ENCODE data around the gene POLQ.

The POLQ gene

DNA sequence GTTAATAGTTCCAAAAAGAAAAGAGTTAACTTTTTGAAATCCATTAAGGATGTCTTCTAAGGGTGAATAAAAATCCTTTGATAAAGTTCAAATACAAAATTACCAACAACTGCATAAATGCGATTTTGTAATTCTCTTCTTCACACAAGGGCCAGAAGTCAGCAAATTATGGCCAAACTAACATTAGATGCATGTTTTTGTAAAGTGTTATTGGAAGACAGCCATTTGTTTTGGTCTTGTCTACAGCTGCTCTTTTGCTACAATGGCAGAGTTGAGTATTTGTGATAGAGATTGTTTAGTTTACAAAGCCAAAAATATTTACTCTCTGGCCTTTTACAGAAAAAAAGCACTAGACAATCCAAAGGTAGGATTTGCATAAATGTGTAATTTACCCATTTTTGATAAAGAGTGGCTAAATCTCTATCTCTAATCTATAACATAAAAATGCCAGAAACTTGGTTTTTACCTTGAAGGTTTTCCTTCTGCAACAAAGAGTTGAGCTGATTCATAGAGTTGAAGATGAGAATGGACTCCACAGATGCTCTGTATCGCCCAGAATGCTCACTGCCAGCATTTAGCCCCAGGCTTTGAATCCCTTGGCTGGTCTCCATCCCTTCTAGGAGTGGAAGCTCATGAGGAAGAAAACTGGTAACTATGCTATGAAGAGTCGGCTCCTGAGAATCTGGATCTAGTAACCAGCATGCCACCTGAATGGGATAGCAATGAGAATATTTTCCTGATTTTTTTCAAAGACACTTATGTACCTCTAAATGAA, 64.5 kb downstream of the POLQ start:
- TF ChIP-seq, protein P1, sequence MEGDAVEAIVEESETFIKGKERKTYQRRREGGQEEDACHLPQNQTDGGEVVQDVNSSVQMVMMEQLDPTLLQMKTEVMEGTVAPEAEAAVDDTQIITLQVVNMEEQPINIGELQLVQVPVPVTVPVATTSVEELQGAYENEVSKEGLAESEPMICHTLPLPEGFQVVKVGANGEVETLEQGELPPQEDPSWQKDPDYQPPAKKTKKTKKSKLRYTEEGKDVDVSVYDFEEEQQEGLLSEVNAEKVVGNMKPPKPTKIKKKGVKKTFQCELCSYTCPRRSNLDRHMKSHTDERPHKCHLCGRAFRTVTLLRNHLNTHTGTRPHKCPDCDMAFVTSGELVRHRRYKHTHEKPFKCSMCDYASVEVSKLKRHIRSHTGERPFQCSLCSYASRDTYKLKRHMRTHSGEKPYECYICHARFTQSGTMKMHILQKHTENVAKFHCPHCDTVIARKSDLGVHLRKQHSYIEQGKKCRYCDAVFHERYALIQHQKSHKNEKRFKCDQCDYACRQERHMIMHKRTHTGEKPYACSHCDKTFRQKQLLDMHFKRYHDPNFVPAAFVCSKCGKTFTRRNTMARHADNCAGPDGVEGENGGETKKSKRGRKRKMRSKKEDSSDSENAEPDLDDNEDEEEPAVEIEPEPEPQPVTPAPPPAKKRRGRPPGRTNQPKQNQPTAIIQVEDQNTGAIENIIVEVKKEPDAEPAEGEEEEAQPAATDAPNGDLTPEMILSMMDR (IDR thresholded peaks at IDR 0.05; ENCODE audit: borderline replicate concordance, extremely low read depth, low read length, poor library complexity, severe bottlenecking), result no peak
- Histone ChIP-seq H3K36me3 (ENCODE audit: insufficient read depth, low read length) (peaks cover 68% of the 10 kb centered on the region), H3K4me1 (ENCODE audit: insufficient read depth, low read length) (no peaks in the 10 kb centered on the region), H3K4me3 (ENCODE audit: low read depth in 1 of 2, low read length in 2 of 2) (no peak overlapping the region), H3K9ac (ENCODE audit: low read depth, low read length) (no peak overlapping the region), H3K27me3 (ENCODE audit: insufficient read depth, low read length, poor library complexity) (no peaks in the 10 kb centered on the region), H3K4me2 (ENCODE audit: insufficient read depth, low read length) (no peak overlapping the region), H4K20me1 (ENCODE audit: insufficient read depth, low read length) (no peaks in the 10 kb centered on the region), H2AFZ (ENCODE audit: low read depth, low read length) (no peak overlapping the region), H3K9me3 (ENCODE audit: insufficient read depth, low read length, severe bottlenecking) (no peaks in the 10 kb centered on the region), H3K27ac (ENCODE audit: low read length) (no peak overlapping the region), H3K79me2 (ENCODE audit: insufficient read depth, low read length) (0 out of 2 replicates have a peak, but pooled peaks cover 3% of the 10 kb centered on the region)
- DNase-seq (no peak), ATAC-seq (ENCODE audit: insufficient read depth, low read depth) (no peak)

DNA sequence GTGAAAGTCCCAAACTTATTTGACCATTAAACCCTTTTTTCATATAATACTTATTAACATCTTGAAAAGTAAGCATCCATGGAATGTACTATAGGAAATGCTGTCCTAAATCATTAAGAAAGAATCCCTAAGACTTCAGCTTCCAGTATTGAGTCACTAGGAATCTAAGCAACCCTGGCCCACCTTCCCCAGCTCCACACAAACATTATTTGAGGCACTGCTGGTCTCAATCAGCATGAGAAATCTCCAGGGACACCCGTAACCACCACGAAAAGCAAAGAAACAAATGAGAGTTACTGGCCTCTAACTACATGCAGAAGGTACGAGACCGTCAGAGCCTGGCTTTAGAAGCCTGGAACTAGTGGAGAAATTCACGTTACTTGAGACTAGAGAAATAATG, 68.2 kb downstream of the POLQ start:
- H3K4me1 ChIP-seq (ENCODE audit: insufficient read depth, low read length), result no peaks in the 10 kb centered on the region
- H3K27me3 ChIP-seq (ENCODE audit: insufficient read depth, low read length, poor library complexity), result no peaks in the 10 kb centered on the region
- no peaks in the 10 kb centered on the region for H4K20me1 ChIP-seq (ENCODE audit: insufficient read depth, low read length)
- peaks cover 86% of the 10 kb centered on the region for H3K36me3 ChIP-seq (ENCODE audit: insufficient read depth, low read length)
- TF ChIP-seq, protein P1 (IDR thresholded peaks at IDR 0.05; ENCODE audit: borderline replicate concordance, extremely low read depth, low read length, poor library complexity, severe bottlenecking), result no peak
- no peak for TF ChIP-seq EZH2 (IDR thresholded peaks at IDR 0.05; ENCODE audit: borderline replicate concordance, low read depth, low read length, severe bottlenecking)
- no peak overlapping the region for H3K9ac ChIP-seq (ENCODE audit: low read depth, low read length)
- H2AFZ ChIP-seq (ENCODE audit: low read depth, low read length), result no peak overlapping the region
- no peaks in the 10 kb centered on the region for H3K9me3 ChIP-seq (ENCODE audit: insufficient read depth, low read length, severe bottlenecking)
- no peak overlapping the region for H3K27ac ChIP-seq (ENCODE audit: low read length)
- no peak overlapping the region for H3K4me3 ChIP-seq (ENCODE audit: low read depth in 1 of 2, low read length in 2 of 2)
- DNase-seq (no peak), ATAC-seq (ENCODE audit: insufficient read depth, low read depth) (no peak)
- no peak overlapping the region for H3K4me2 ChIP-seq (ENCODE audit: insufficient read depth, low read length)
- 0 out of 2 replicates have a peak, but pooled peaks cover 3% of the 10 kb centered on the region for H3K79me2 ChIP-seq (ENCODE audit: insufficient read depth, low read length)

DNA sequence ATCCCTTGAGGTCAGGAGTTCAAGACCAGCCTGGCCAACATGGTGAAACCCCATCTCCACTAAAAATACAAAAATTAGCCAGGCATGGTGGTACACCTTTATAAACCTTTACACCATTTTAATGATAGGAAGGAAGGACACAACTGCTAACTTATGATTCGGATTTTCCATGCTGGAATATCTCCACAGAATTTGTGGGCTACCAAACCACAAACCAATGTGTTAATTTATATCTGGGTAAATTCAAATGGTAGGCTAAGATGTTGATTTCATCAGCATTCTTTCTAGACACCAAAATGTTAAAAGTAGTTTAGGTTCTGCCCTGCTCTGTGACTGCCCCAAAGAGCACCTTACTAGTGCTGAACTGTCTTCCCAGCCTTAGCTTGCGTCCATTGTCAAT, 72.8 kb downstream of the POLQ start:
- peaks cover 94% of the 10 kb centered on the region for H3K36me3 ChIP-seq (ENCODE audit: insufficient read depth, low read length)
- no peaks in the 10 kb centered on the region for H3K27me3 ChIP-seq (ENCODE audit: insufficient read depth, low read length, poor library complexity)
- H3K27ac ChIP-seq (ENCODE audit: low read length), result no peak overlapping the region
- H4K20me1 ChIP-seq (ENCODE audit: insufficient read depth, low read length), result no peaks in the 10 kb centered on the region
- no peak for DNase-seq
- no peak overlapping the region for H3K4me2 ChIP-seq (ENCODE audit: insufficient read depth, low read length)
- TF ChIP-seq, protein P1 (IDR thresholded peaks at IDR 0.05; ENCODE audit: borderline replicate concordance, extremely low read depth, low read length, poor library complexity, severe bottlenecking), result no peak
- TF ChIP-seq EZH2 (IDR thresholded peaks at IDR 0.05; ENCODE audit: borderline replicate concordance, low read depth, low read length, severe bottlenecking), result no peak
- no peak overlapping the region for H3K4me3 ChIP-seq (ENCODE audit: low read depth in 1 of 2, low read length in 2 of 2)
- no peaks in the 10 kb centered on the region for H3K9me3 ChIP-seq (ENCODE audit: insufficient read depth, low read length, severe bottlenecking)
- no peaks in the 10 kb centered on the region for H3K4me1 ChIP-seq (ENCODE audit: insufficient read depth, low read length)
- 0 out of 2 replicates have a peak, but pooled peaks cover 2% of the 10 kb centered on the region for H3K79me2 ChIP-seq (ENCODE audit: insufficient read depth, low read length)
- H2AFZ ChIP-seq (ENCODE audit: low read depth, low read length), result no peak overlapping the region
- no peak for ATAC-seq (ENCODE audit: insufficient read depth, low read depth)
- H3K9ac ChIP-seq (ENCODE audit: low read depth, low read length), result no peak overlapping the region

Measured in DND-41 (cell line).